H1 (cell line): Measurements from ENCODE around the gene SLC13A4. TPM values are rescaled to one million over a fixed set of nuclear protein-coding genes. Genes with fewer than 3 reads are reported as not detected.
A peak's percentile ranks its signal among the peaks of the same experiment; 100 is the strongest.

Experiments
- CTCF ChIA-PET: fragments of 300-600 bp; sonication (Branson Sonifier 250); formaldehyde crosslinking; loops from one replicate; lab custom pipeline; 2021; ENCODE audit not compliant: partially characterized antibody; lab: Charles Lee
- POLR2A ChIA-PET: fragments of 300-600 bp; sonication (Branson Sonifier 250); formaldehyde crosslinking; loops from one replicate; lab custom pipeline; 2021; ENCODE audit warnings: inconsistent platforms; ENCODE audit not compliant: partially characterized antibody; lab: Charles Lee
- DNase-seq, 2 experiments: peaks; one replicate each; pipeline versions ENCODE4 v3.0.0 to v3.0.0-alpha.2; 2010 to 2022; ENCODE audit warnings: low spot score in 2 of 2, low read depth in 1 of 2, mixed read lengths in 1 of 2
- FAIRE-seq: peaks from 2 replicates; lab custom pipeline; 2011; peaks lifted over from hg19 to GRCh38; lab: Jason Lieb, UNC
- H2AFZ ChIP-seq: 2 replicates; pipeline ENCODE4 v1.8.1; 2012; ENCODE audit warnings: low read length, inconsistent platforms
- H2AK5ac ChIP-seq: 2 replicates; pipeline ENCODE4 v1.6.1; 2013; ENCODE audit warnings: low read depth, low read length
- H2BK120ac ChIP-seq: replicated peaks from 2 replicates; pipeline ENCODE3; 2013; ENCODE audit warnings: low read depth, low read length, inconsistent platforms
- H2BK12ac ChIP-seq: 2 replicates; pipeline ENCODE4 v1.6.1; 2013; ENCODE audit warnings: low read depth, low read length
- H2BK15ac ChIP-seq: 2 replicates; pipeline ENCODE4 v1.6.1; 2013; ENCODE audit warnings: low read length
- H2BK20ac ChIP-seq: 2 replicates; pipeline ENCODE4 v1.6.1; 2013; ENCODE audit warnings: low read length
- H2BK5ac ChIP-seq: 2 replicates; pipeline ENCODE4 v1.6.1; 2013; ENCODE audit warnings: low read depth, low read length
- H3K14ac ChIP-seq: 2 replicates; pipeline ENCODE4 v1.6.1; 2013; ENCODE audit warnings: inconsistent platforms; ENCODE audit not compliant: insufficient read length
- H3K18ac ChIP-seq: 2 replicates; pipeline ENCODE4 v1.6.1; 2013; ENCODE audit warnings: low read length; ENCODE audit errors: extremely low read depth
- H3K23ac ChIP-seq: 2 replicates; pipeline ENCODE4 v1.6.1; 2013; ENCODE audit warnings: inconsistent platforms; ENCODE audit not compliant: insufficient read length
- H3K23me2 ChIP-seq: 2 replicates; pipeline ENCODE4 v1.6.1; 2013; ENCODE audit warnings: low read depth, low read length
- H3K27ac ChIP-seq: 2 replicates; pipeline ENCODE4 v1.6.1; 2011; ENCODE audit warnings: low read depth, low read length, inconsistent platforms
- H3K27me3 ChIP-seq, 4 experiments: replicated peaks in 1 of 4; 1 replicate in 1 of 4; 2 replicates in 3 of 4; pipeline versions ENCODE4 v1.6.1 to v1.8.1; 2011 to 2013; ENCODE audit warnings: low read length in 3 of 4, mild to moderate bottlenecking in 3 of 4, inconsistent platforms in 2 of 4, mixed read lengths in 2 of 4, moderate library complexity in 1 of 4; ENCODE audit not compliant: control insufficient read depth in 3 of 4, insufficient read depth in 3 of 4; ENCODE audit errors: extremely low read depth in 1 of 4
- H3K36me3 ChIP-seq, 4 experiments: 2 replicates each; pipeline versions ENCODE4 v1.6.1 to v1.8.1; 2011 to 2013; ENCODE audit warnings: mild to moderate bottlenecking in 4 of 4, low read length in 3 of 4, moderate library complexity in 2 of 4, control low read depth in 1 of 4, inconsistent platforms in 1 of 4; ENCODE audit not compliant: insufficient read depth in 4 of 4, control insufficient read depth in 2 of 4
- H3K4ac ChIP-seq: replicated peaks from 2 replicates; pipeline ENCODE3; 2013; ENCODE audit warnings: low read length, low read depth, mixed read lengths, inconsistent platforms; ENCODE audit not compliant: insufficient read length
- H3K4me1 ChIP-seq, 4 experiments: replicated peaks in 1 of 4; 1 replicate in 1 of 4; 2 replicates in 3 of 4; pipeline versions ENCODE4 v1.6.1 to v1.8.1; 2011 to 2013; ENCODE audit warnings: low read length in 3 of 4, inconsistent platforms in 2 of 4, mixed read lengths in 1 of 4; ENCODE audit not compliant: insufficient read depth in 4 of 4, control insufficient read depth in 3 of 4
- H3K4me2 ChIP-seq, 2 experiments: 2 replicates each; pipeline versions ENCODE4 v1.6.1 to v1.8.1; 2011 to 2013; ENCODE audit warnings: low read depth in 2 of 2, low read length in 2 of 2, control low read depth in 1 of 2, inconsistent platforms in 1 of 2, mild to moderate bottlenecking in 1 of 2; ENCODE audit not compliant: insufficient read depth in 1 of 2
- H3K4me3 ChIP-seq, 4 experiments: fragments of 200-600, 300-600 bp in 1 of 4; sonication (generic), shearing (Covaris generic), sonication (Bioruptor Twin) in 1 of 4; 2 replicates each; pipeline versions ENCODE4 v1.5.1 to v1.8.1; 2011 to 2016; ENCODE audit warnings: low read length in 4 of 4, low read depth in 3 of 4, control low read depth in 2 of 4, inconsistent platforms in 2 of 4, mild to moderate bottlenecking in 2 of 4, mixed read lengths in 1 of 4, moderate library complexity in 1 of 4; ENCODE audit not compliant: insufficient read depth in 2 of 4; ENCODE audit errors: extremely low read depth in 1 of 4
- H3K56ac ChIP-seq: replicated peaks from 2 replicates; pipeline ENCODE3; 2013; ENCODE audit warnings: low read depth, mild to moderate bottlenecking, mixed read lengths, low read length, inconsistent platforms; ENCODE audit not compliant: insufficient read length
- H3K79me1 ChIP-seq: 2 replicates; pipeline ENCODE4 v1.6.1; 2013; ENCODE audit warnings: low read depth, low read length, control low read depth
- H3K79me2 ChIP-seq, 2 experiments: 2 replicates each; pipeline versions ENCODE4 v1.6.1 to v1.8.1; 2012 to 2013; ENCODE audit warnings: low read length in 2 of 2, mild to moderate bottlenecking in 2 of 2, inconsistent platforms in 1 of 2; ENCODE audit not compliant: insufficient read depth in 2 of 2, control insufficient read depth in 1 of 2
- H3K9ac ChIP-seq, 4 experiments: replicated peaks in 1 of 4; 1 replicate in 1 of 4; 2 replicates in 3 of 4; pipeline versions ENCODE4 v1.6.1 to v1.8.1; 2011 to 2013; ENCODE audit warnings: low read depth in 3 of 4, low read length in 3 of 4, control low read depth in 2 of 4, mild to moderate bottlenecking in 2 of 4, moderate library complexity in 2 of 4, inconsistent platforms in 1 of 4; ENCODE audit errors: extremely low read depth in 1 of 4
- H3K9me3 ChIP-seq, 2 experiments: 2 replicates each; pipeline versions ENCODE4 v1.6.1 to v1.8.1; 2012 to 2013; ENCODE audit warnings: mild to moderate bottlenecking in 2 of 2, moderate library complexity in 2 of 2, control low read depth in 1 of 2, inconsistent platforms in 1 of 2, low read depth in 1 of 2, low read length in 1 of 2, mixed read lengths in 1 of 2; ENCODE audit not compliant: insufficient read depth in 2 of 2
- H4K20me1 ChIP-seq, 2 experiments: replicated peaks in 1 of 2; 2 replicates each; pipeline versions ENCODE3 to v1.8.1; 2011 to 2013; ENCODE audit warnings: inconsistent platforms in 2 of 2, low read length in 2 of 2, mild to moderate bottlenecking in 1 of 2; ENCODE audit not compliant: insufficient read depth in 2 of 2, control insufficient read depth in 1 of 2
- H4K5ac ChIP-seq: 2 replicates; pipeline ENCODE4 v1.6.1; 2013; ENCODE audit warnings: low read length, low read depth, mixed read lengths, inconsistent platforms; ENCODE audit not compliant: insufficient read length
- H4K8ac ChIP-seq: 2 replicates; pipeline ENCODE4 v1.8.0; 2013; ENCODE audit warnings: mild to moderate bottlenecking, moderate library complexity, low read length, inconsistent platforms; ENCODE audit not compliant: insufficient read depth; ENCODE audit errors: extremely low read depth
- H4K91ac ChIP-seq: replicated peaks from 2 replicates; pipeline ENCODE3; 2013; ENCODE audit warnings: low read length, mixed read lengths, inconsistent platforms; ENCODE audit not compliant: insufficient read length
- BRCA1 ChIP-seq: IDR thresholded peaks from 2 replicates; pipeline ENCODE4 v1.6.1; 2012; ENCODE audit warnings: low read depth, low read length, improper control_type of control experiment
- RAD21 ChIP-seq, 2 experiments: IDR thresholded peaks in 1 of 2; conservative IDR thresholded peaks in 1 of 2; 2 replicates each; pipeline ENCODE4 v1.6.1; 2011; ENCODE audit warnings: low read depth in 2 of 2, low read length in 2 of 2, improper control_type of control experiment in 1 of 2, inconsistent platforms in 1 of 2, mild to moderate bottlenecking in 1 of 2, moderate library complexity in 1 of 2
- WGBS, 2 experiments: shearing (Covaris generic) in 1 of 2; methylation state at CpG; one replicate each; pipeline versions ENCODE4 v1.1.6 to v1.1.7; 2013 to 2015; ENCODE audit warnings: low lambda C conversion rate in 2 of 2, mixed read lengths in 2 of 2, inconsistent platforms in 1 of 2, low coverage in 1 of 2, missing lambda C conversion rate in 1 of 2; ENCODE audit not compliant: insufficient replicate concordance in 2 of 2, insufficient coverage in 1 of 2, insufficient read length in 1 of 2; ENCODE audit errors: extremely low coverage in 1 of 2, missing lambda C conversion rate in 1 of 2; 5-methylcytosine and 5-hydroxymethylcytosine counted together
- polyA plus RNA-seq, 7 experiments: library from polyadenylated mRNA; depleted of rRNA in 3 of 7; stranded (reverse) in 5 of 7; unstranded in 2 of 7; fragments of >200 nt in 5 of 7; fragments of 200-250 nt in 2 of 7; gene quantifications; 1 replicate in 5 of 7; 2 replicates in 1 of 7; 4 replicates in 1 of 7; pipeline versions ENCODE4 v1.2.1 to v1.2.3, GENCODE V29; 2011 to 2013; ENCODE audit warnings: missing spikeins in 2 of 7, mixed read lengths in 2 of 7
- total RNA-seq: library from RNA; stranded (reverse); fragmentation: NEBNext Ultra II Directional; extraction: Animal tissue kit (Norgen Biotek cat#: 25700); gene quantifications from 2 replicates; pipeline ENCODE4 v1.2.1, GENCODE V29; 2021
- TF ChIP-seq, protein P1 (sequence below), 3 experiments: IDR thresholded peaks; 1 replicate in 2 of 3; 2 replicates in 1 of 3; pipeline versions ENCODE4 v1.5.1 to v1.6.1; 2011; ENCODE audit warnings: low read length in 3 of 3, mild to moderate bottlenecking in 3 of 3, inconsistent platforms in 2 of 3, low read depth in 1 of 3, moderate library complexity in 1 of 3; ENCODE audit not compliant: insufficient read depth in 1 of 3; ENCODE audit errors: control extremely low read depth in 1 of 3

Gene SLC13A4
- total and polyA plus RNA-seq, 2 of the 8 experiments (the other 6 are each of a cell fraction or from before 2014, with no cell fraction given) = 3.9 to 7.5 TPM

DNA sequence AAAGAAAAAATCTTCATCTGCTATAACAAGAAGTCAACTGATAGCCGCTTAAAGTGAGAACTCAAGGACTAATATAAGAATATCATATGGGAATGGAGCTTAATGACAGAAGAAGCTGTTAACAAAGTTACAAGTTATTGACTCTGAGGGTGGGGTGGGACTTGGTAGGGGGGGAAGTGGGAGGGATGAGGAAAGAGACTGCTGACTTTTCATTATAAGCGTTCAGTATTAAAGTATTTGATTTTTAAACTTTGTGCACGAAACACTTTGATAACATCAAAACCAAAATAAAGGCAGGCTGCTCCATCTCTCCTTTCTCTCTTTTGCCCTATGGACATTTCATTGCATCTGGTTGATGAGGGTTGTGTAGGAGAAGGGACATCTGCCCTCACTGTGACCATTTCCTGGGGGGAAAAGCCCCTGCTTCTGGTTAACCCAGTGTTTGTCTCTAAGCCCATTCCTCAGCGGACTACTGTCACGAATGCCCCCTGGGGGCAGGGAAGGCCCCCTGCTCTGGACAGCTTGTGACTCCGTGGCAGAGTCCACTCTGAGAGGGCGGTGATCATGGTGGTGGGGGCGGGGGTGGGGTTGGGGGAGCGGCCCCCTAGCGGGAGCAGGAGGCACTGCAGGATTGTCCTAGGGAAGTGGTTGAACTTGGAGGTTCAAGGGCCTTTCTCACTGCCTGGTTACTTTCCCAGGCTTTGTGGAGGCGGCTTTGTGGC, 17.4 kb downstream of the SLC13A4 start:
- H2BK5ac ChIP-seq = no peak overlapping the region
- TF ChIP-seq RAD21 (IDR thresholded peaks at IDR 0.05 in 1 of 2, conservative IDR thresholded peaks at IDR 0.05 in 1 of 2; ENCODE audit: low read depth in 2 of 2, low read length in 2 of 2) (no peak; a peak in 1 of 4 replicates), BRCA1 (no peak)
- TF ChIP-seq, protein P1, sequence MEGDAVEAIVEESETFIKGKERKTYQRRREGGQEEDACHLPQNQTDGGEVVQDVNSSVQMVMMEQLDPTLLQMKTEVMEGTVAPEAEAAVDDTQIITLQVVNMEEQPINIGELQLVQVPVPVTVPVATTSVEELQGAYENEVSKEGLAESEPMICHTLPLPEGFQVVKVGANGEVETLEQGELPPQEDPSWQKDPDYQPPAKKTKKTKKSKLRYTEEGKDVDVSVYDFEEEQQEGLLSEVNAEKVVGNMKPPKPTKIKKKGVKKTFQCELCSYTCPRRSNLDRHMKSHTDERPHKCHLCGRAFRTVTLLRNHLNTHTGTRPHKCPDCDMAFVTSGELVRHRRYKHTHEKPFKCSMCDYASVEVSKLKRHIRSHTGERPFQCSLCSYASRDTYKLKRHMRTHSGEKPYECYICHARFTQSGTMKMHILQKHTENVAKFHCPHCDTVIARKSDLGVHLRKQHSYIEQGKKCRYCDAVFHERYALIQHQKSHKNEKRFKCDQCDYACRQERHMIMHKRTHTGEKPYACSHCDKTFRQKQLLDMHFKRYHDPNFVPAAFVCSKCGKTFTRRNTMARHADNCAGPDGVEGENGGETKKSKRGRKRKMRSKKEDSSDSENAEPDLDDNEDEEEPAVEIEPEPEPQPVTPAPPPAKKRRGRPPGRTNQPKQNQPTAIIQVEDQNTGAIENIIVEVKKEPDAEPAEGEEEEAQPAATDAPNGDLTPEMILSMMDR (IDR thresholded peaks at IDR 0.05; ENCODE audit: control extremely low read depth in 1 of 3, insufficient read depth in 1 of 3, low read depth in 1 of 3, low read length in 3 of 3) = peak; percentile 42 to 76 (median 45)
- no peak overlapping the region for H2AK5ac ChIP-seq
- no peak overlapping the region for H3K23ac ChIP-seq
- no peak overlapping the region for H2BK120ac ChIP-seq
- ChIA-PET POLR2A (interaction anchor here (0.8 to 2.0 kb wide), 5 partner anchors 9 to 570 kb away, joined by 3 to 4 read pairs (median 3); partner anchors contain the start of gene STMP1), CTCF (interaction anchor here (0.6 to 14.4 kb wide), 35 partner anchors 12 to 497 kb away, joined by 3 to 133 read pairs (median 5); partner anchors contain the start of gene SLC13A4)
- no peak overlapping the region for H3K27ac ChIP-seq
- FAIRE-seq (no peak), DNase-seq (peak in 1 of 2 experiments; percentile 73)
- H3K4me1 ChIP-seq = peaks cover 0 to 4% (median 2%) of the 10 kb centered on the region in 4 experiments; a peak in 1 of 7 replicates
- H4K91ac ChIP-seq = no peak overlapping the region
- no peaks in the 10 kb centered on the region for H3K9me3 ChIP-seq
- 47% methylated on average over 8 of the region's 11 CpGs; no CpG with 5 or more reads in 1 of the 2 experiments for WGBS, 2 experiments
- no peak overlapping the region for H3K56ac ChIP-seq
- H4K5ac ChIP-seq = no peak overlapping the region
- H3K9ac ChIP-seq = no peak overlapping the region
- H3K79me1 ChIP-seq = 0 out of 2 replicates have a peak, but pooled peaks cover 2% of the 10 kb centered on the region
- H4K20me1 ChIP-seq = peaks cover 0 to 5% of the 10 kb centered on the region in 2 experiments
- H3K4me2 ChIP-seq = peak overlapping the region; percentile 7 to 49; a peak in 3 of 4 replicates
- H3K36me3 ChIP-seq = no peaks in the 10 kb centered on the region
- no peak overlapping the region for H3K18ac ChIP-seq
- no peak overlapping the region for H3K4ac ChIP-seq
- no peaks in the 10 kb centered on the region for H3K27me3 ChIP-seq
- peak overlapping the region in 1 of 4 experiments; percentile 37; a peak in 1 of 8 replicates for H3K4me3 ChIP-seq
- peaks cover 6% of the 10 kb centered on the region; the same call in 1 of the 2 replicates for H3K23me2 ChIP-seq
- no peak overlapping the region for H2BK15ac ChIP-seq
- no peaks in the 10 kb centered on the region for H3K79me2 ChIP-seq
- no peak overlapping the region for H3K14ac ChIP-seq
- H2AFZ ChIP-seq = 0 out of 2 replicates have a peak overlapping the region, but pooled peaks have one; percentile 54
- H4K8ac ChIP-seq = no peak overlapping the region
- H2BK20ac ChIP-seq = no peak overlapping the region
- no peak overlapping the region for H2BK12ac ChIP-seq
